Kidney (tissue), 14 donors: Measurements from ENCODE around the gene LMTK2. TPM values are rescaled to one million over a fixed set of nuclear protein-coding genes. Genes with fewer than 3 reads are reported as not detected.
A peak's percentile ranks its signal among the peaks of the same experiment; 100 is the strongest.

Experiments used
- DNase-seq, 5 donors: peaks; one replicate each; pipeline ENCODE4 v3.0.0-alpha.2; 2013 to 2020
- FAIRE-seq: peaks from 2 replicates; lab custom pipeline; 2012; peaks lifted over from hg19 to GRCh38; lab: Jason Lieb, UNC
- H3K27ac ChIP-seq, 2 donors: one replicate each; pipeline ENCODE4 v1.7.0; 2013; ENCODE audit warnings: low read depth in 2 of 2, low read length in 2 of 2, inconsistent platforms in 1 of 2
- H3K27me3 ChIP-seq: one replicate; pipeline ENCODE4 v1.7.1; 2013; ENCODE audit warnings: low read length, inconsistent platforms; ENCODE audit not compliant: control insufficient read depth, insufficient read depth
- H3K36me3 ChIP-seq, 3 donors: one replicate each; pipeline versions ENCODE4 v1.7.0 to v1.7.1; 2013; ENCODE audit warnings: low read length in 3 of 3, control low read depth in 1 of 3, inconsistent platforms in 1 of 3; ENCODE audit not compliant: insufficient read depth in 3 of 3, control insufficient read depth in 2 of 3
- H3K4me1 ChIP-seq, 3 donors: one replicate each; pipeline versions ENCODE4 v1.7.0 to v1.7.1; 2013; ENCODE audit warnings: low read length in 3 of 3, inconsistent platforms in 1 of 3, low read depth in 1 of 3; ENCODE audit not compliant: control insufficient read depth in 2 of 3, insufficient read depth in 2 of 3
- H3K4me3 ChIP-seq, 3 donors: one replicate each; pipeline versions ENCODE4 v1.7.0 to v1.8.1; 2013; ENCODE audit warnings: low read length in 3 of 3, control low read depth in 1 of 3, inconsistent platforms in 1 of 3
- H3K9ac ChIP-seq, 3 donors: one replicate each; pipeline versions ENCODE4 v1.7.0 to v1.7.1; 2013; ENCODE audit warnings: low read length in 3 of 3, control low read depth in 1 of 3, inconsistent platforms in 1 of 3
- H3K9me3 ChIP-seq, 3 donors: one replicate each; pipeline versions ENCODE4 v1.7.0 to v1.7.1; 2013; ENCODE audit warnings: low read length in 3 of 3, control low read depth in 1 of 3, inconsistent platforms in 1 of 3; ENCODE audit not compliant: control insufficient read depth in 2 of 3, insufficient read depth in 1 of 3
- CTCF ChIP-seq: IDR thresholded peaks from 3 replicates; pipeline ENCODE4 v1.5.1; 2012; ENCODE audit warnings: mild to moderate bottlenecking, moderate library complexity, borderline replicate concordance; ENCODE audit not compliant: insufficient read depth; ENCODE audit errors: extremely low read depth
- intact Hi-C: fragments of 100-400 bp; cut with DNase I; formaldehyde crosslinking; loops from one replicate; pipeline ENCODE4 v1.11.1; 2022
- polyA plus RNA-seq: library from polyadenylated mRNA; stranded (reverse); fragments of 350-450 nt; fragmentation: Illumina TruSeq; extraction: RNeasy Lipid Tissue Mini Kit (QIAGEN cat#74804); gene quantifications from one replicate; pipeline ENCODE4 v1.2.3, GENCODE V29; 2014; ENCODE audit warnings: low read depth, low replicate concordance; ENCODE audit not compliant: insufficient read depth
- total RNA-seq: library from RNA; stranded (reverse); fragmentation: NEBNext Ultra II Directional; extraction: Animal tissue kit (Norgen Biotek cat#: 25700); gene quantifications from one replicate; pipeline ENCODE4 v1.2.1, GENCODE V29; 2021
- donor health status: control.
- donor health status: control.
- donor health status: control.
- donor health status: control.
- donor health status: control.
- donor health status: DM: yes; HTN: yes; CAD: no.
- donor health status: Normal renal cell carcinoma (clear cell type).

The LMTK2 gene
- total and polyA plus RNA-seq, 2 donors from 2014 or later, result 3.3 to 24.8 TPM

GRCh38 chr7:98206451-98207330, 100.0 kb downstream of the LMTK2 start:
- H3K27ac ChIP-seq, result no peak overlapping the region
- H3K4me1 ChIP-seq, result no peaks in the 10 kb centered on the region
- H3K27me3 ChIP-seq, result no peaks in the 10 kb centered on the region
- no peaks in the 10 kb centered on the region for H3K9me3 ChIP-seq
- intact Hi-C loops, result no loop called here
- no peak overlapping the region for H3K4me3 ChIP-seq
- no peak for TF ChIP-seq CTCF
- DNase-seq (peak in 1 of 5 donors; percentile 75), FAIRE-seq (no peak)
- peaks cover 0 to 15% (median 0%) of the 10 kb centered on the region in 3 donors for H3K36me3 ChIP-seq
- H3K9ac ChIP-seq, result no peak overlapping the region

- FAIRE-seq, result no peak
- no peak for TF ChIP-seq CTCF
Observed at GRCh38 chr7:98209166-98209920, 102.7 kb downstream of the LMTK2 start.

GRCh38 chr7:98210513-98211220, 104.0 kb downstream of the LMTK2 start:
- Histone ChIP-seq H3K4me3 (no peak overlapping the region), H3K27ac (no peak overlapping the region), H3K27me3 (no peaks in the 10 kb centered on the region), H3K9me3 (no peaks in the 10 kb centered on the region), H3K36me3 (peaks cover 0 to 6% (median 0%) of the 10 kb centered on the region in 3 donors), H3K9ac (no peak overlapping the region), H3K4me1 (no peaks in the 10 kb centered on the region)
- no peak for TF ChIP-seq CTCF
- peak in 3 of 5 donors; percentile 31 to 76 (median 39) for DNase-seq
- FAIRE-seq, result no peak
- intact Hi-C loops, result no loop called here

More at GRCh38 chr7:98209166-98209920, 102.7 kb downstream of the LMTK2 start:
- Histone ChIP-seq H3K27me3 (no peaks in the 10 kb centered on the region), H3K9me3 (no peaks in the 10 kb centered on the region), H3K4me1 (no peaks in the 10 kb centered on the region), H3K4me3 (no peak overlapping the region), H3K36me3 (peaks cover 0 to 6% (median 0%) of the 10 kb centered on the region in 3 donors), H3K9ac (no peak overlapping the region), H3K27ac (no peak overlapping the region)
- intact Hi-C loops, result no loop called here
- peak in 1 of 5 donors; percentile 62 for DNase-seq
